ENCODE measurements around the gene CD83. TPM values are rescaled to one million over a fixed set of nuclear protein-coding genes. Genes with fewer than 3 reads are reported as not detected.
"Not testable (repeated sequence)": the region's sequence is repeated elsewhere in the genome, so short reads cannot be mapped to it uniquely, and the experiment has no call there.

CD83 gene
- total RNA-seq, 1 donor from 2014 or later, result 1.8 TPM

- Mint-ChIP-seq H3K36me3 (ENCODE audit: low read depth, unreplicated experiment) (no peaks in the 10 kb centered on the region), H3K9me3 (ENCODE audit: unreplicated experiment) (peaks cover 2% of the 10 kb centered on the region), H3K27me3 (ENCODE audit: low read depth, unreplicated experiment) (peaks cover 9% of the 10 kb centered on the region), H3K27ac (ENCODE audit: unreplicated experiment) (peak overlapping the region; percentile 64), H3K4me1 (ENCODE audit: low read depth, unreplicated experiment) (peaks cover 14% of the 10 kb centered on the region), H3K4me3 (ENCODE audit: unreplicated experiment) (no peak overlapping the region)
- TF ChIP-seq EZH2 (IDR thresholded peaks at IDR 0.05; ENCODE audit: insufficient read depth, low read length) (no peak), CTCF (IDR thresholded peaks at IDR 0.05; ENCODE audit: insufficient read depth, low read depth, low read length) (no peak)
- no peak overlapping the region for H3K27ac ChIP-seq (ENCODE audit: low read depth, low read length)
- no peak overlapping the region for H2AFZ ChIP-seq (ENCODE audit: low read depth, low read length)
- H4K20me1 ChIP-seq (ENCODE audit: insufficient read depth, low read length), result no peaks in the 10 kb centered on the region
- no peaks in the 10 kb centered on the region for H3K9me3 ChIP-seq (ENCODE audit: insufficient read depth, low read depth, low read length)
- peak overlapping the region; percentile 26 for H3K4me2 ChIP-seq (ENCODE audit: low read length)
- no peaks in the 10 kb centered on the region for H3K36me3 ChIP-seq (ENCODE audit: insufficient read depth, low read length)
- H3K79me2 ChIP-seq (ENCODE audit: insufficient read depth, low read length), result no peaks in the 10 kb centered on the region
- no peak overlapping the region for H3K4me3 ChIP-seq (ENCODE audit: insufficient read depth, low read depth, low read length)
- H3K9ac ChIP-seq (ENCODE audit: low read length), result no peak overlapping the region
- H3K27me3 ChIP-seq (ENCODE audit: insufficient read depth, low read length), result peaks cover 4% of the 10 kb centered on the region
- no peak for DNase-seq (ENCODE audit: low read depth)
- no peak for FAIRE-seq
- H3K4me1 ChIP-seq (ENCODE audit: insufficient read depth, low read length), result peaks cover 13% of the 10 kb centered on the region
These were observed 48.9 kb upstream of the CD83 start for GRCh38 chr6:14068623-14069022.

- no peaks in the 10 kb centered on the region for H3K36me3 ChIP-seq (ENCODE audit: insufficient read depth, low read length)
- DNase-seq (ENCODE audit: low read depth) (no peak), FAIRE-seq (no peak)
- no peak overlapping the region for H3K4me2 ChIP-seq (ENCODE audit: low read length)
- H3K9me3 ChIP-seq (ENCODE audit: insufficient read depth, low read depth, low read length), result no peaks in the 10 kb centered on the region
- H3K27me3 ChIP-seq (ENCODE audit: insufficient read depth, low read length), result no peaks in the 10 kb centered on the region
- no peak overlapping the region for H3K27ac Mint-ChIP-seq (ENCODE audit: unreplicated experiment)
- H3K4me3 ChIP-seq (ENCODE audit: insufficient read depth, low read depth, low read length), result no peak overlapping the region
- no peak overlapping the region for H3K4me3 Mint-ChIP-seq (ENCODE audit: unreplicated experiment)
- peaks cover 2% of the 10 kb centered on the region for H3K9me3 Mint-ChIP-seq (ENCODE audit: unreplicated experiment)
- H4K20me1 ChIP-seq (ENCODE audit: insufficient read depth, low read length), result no peaks in the 10 kb centered on the region
- no peak overlapping the region for H3K27ac ChIP-seq (ENCODE audit: low read depth, low read length)
- H3K27me3 Mint-ChIP-seq (ENCODE audit: low read depth, unreplicated experiment), result peaks cover 1% of the 10 kb centered on the region
- no peak overlapping the region for H2AFZ ChIP-seq (ENCODE audit: low read depth, low read length)
- H3K4me1 Mint-ChIP-seq (ENCODE audit: low read depth, unreplicated experiment), result peaks cover 19% of the 10 kb centered on the region
- peaks cover 13% of the 10 kb centered on the region for H3K4me1 ChIP-seq (ENCODE audit: insufficient read depth, low read length)
- H3K36me3 Mint-ChIP-seq (ENCODE audit: low read depth, unreplicated experiment), result no peaks in the 10 kb centered on the region
- H3K9ac ChIP-seq (ENCODE audit: low read length), result no peak overlapping the region
- TF ChIP-seq CTCF (IDR thresholded peaks at IDR 0.05; ENCODE audit: insufficient read depth, low read depth, low read length), result no peak
- no peak for TF ChIP-seq EZH2 (IDR thresholded peaks at IDR 0.05; ENCODE audit: insufficient read depth, low read length)
- no peaks in the 10 kb centered on the region for H3K79me2 ChIP-seq (ENCODE audit: insufficient read depth, low read length)
These were observed 47.1 kb upstream of the CD83 start for GRCh38 chr6:14070457-14070856.

- Histone ChIP-seq H3K9me3 (ENCODE audit: insufficient read depth, low read depth, low read length) (no peaks in the 10 kb centered on the region), H3K27ac (ENCODE audit: low read depth, low read length) (no peak overlapping the region), H3K9ac (ENCODE audit: low read length) (no peak overlapping the region), H2AFZ (ENCODE audit: low read depth, low read length) (no peak overlapping the region), H3K4me2 (ENCODE audit: low read length) (no peak overlapping the region), H4K20me1 (ENCODE audit: insufficient read depth, low read length) (no peaks in the 10 kb centered on the region), H3K79me2 (ENCODE audit: insufficient read depth, low read length) (no peaks in the 10 kb centered on the region), H3K4me1 (ENCODE audit: insufficient read depth, low read length) (peaks cover 13% of the 10 kb centered on the region), H3K27me3 (ENCODE audit: insufficient read depth, low read length) (no peaks in the 10 kb centered on the region), H3K36me3 (ENCODE audit: insufficient read depth, low read length) (no peaks in the 10 kb centered on the region), H3K4me3 (ENCODE audit: insufficient read depth, low read depth, low read length) (no peak overlapping the region)
- Mint-ChIP-seq H3K27me3 (ENCODE audit: low read depth, unreplicated experiment) (peaks cover under 1% of the 10 kb centered on the region), H3K4me1 (ENCODE audit: low read depth, unreplicated experiment) (peaks cover 17% of the 10 kb centered on the region), H3K27ac (ENCODE audit: unreplicated experiment) (no peak overlapping the region), H3K36me3 (ENCODE audit: low read depth, unreplicated experiment) (no peaks in the 10 kb centered on the region), H3K9me3 (ENCODE audit: unreplicated experiment) (peaks cover 2% of the 10 kb centered on the region), H3K4me3 (ENCODE audit: unreplicated experiment) (no peak overlapping the region)
- FAIRE-seq, result no peak
- peak; percentile 71 for DNase-seq (ENCODE audit: low read depth)
- TF ChIP-seq CTCF (IDR thresholded peaks at IDR 0.05; ENCODE audit: insufficient read depth, low read depth, low read length), result no peak
- TF ChIP-seq EZH2 (IDR thresholded peaks at IDR 0.05; ENCODE audit: insufficient read depth, low read length), result no peak
These were observed 45.5 kb upstream of the CD83 start for GRCh38 chr6:14072084-14072483.

- H3K4me3 ChIP-seq (ENCODE audit: insufficient read depth, low read depth, low read length); H3K4me1 Mint-ChIP-seq (ENCODE audit: low read depth, unreplicated experiment); H3K27ac ChIP-seq (ENCODE audit: low read depth, low read length); H3K27me3 ChIP-seq (ENCODE audit: insufficient read depth, low read length); H3K4me2 ChIP-seq (ENCODE audit: low read length); H3K9me3 ChIP-seq (ENCODE audit: insufficient read depth, low read depth, low read length); H3K9ac ChIP-seq (ENCODE audit: low read length); H4K20me1 ChIP-seq (ENCODE audit: insufficient read depth, low read length); H3K27ac Mint-ChIP-seq (ENCODE audit: unreplicated experiment); H3K4me3 Mint-ChIP-seq (ENCODE audit: unreplicated experiment); H3K27me3 Mint-ChIP-seq (ENCODE audit: low read depth, unreplicated experiment); H3K36me3 Mint-ChIP-seq (ENCODE audit: low read depth, unreplicated experiment); H3K36me3 ChIP-seq (ENCODE audit: insufficient read depth, low read length); H3K4me1 ChIP-seq (ENCODE audit: insufficient read depth, low read length); DNase-seq (ENCODE audit: low read depth); H3K9me3 Mint-ChIP-seq (ENCODE audit: unreplicated experiment); FAIRE-seq; H3K79me2 ChIP-seq (ENCODE audit: insufficient read depth, low read length); H2AFZ ChIP-seq (ENCODE audit: low read depth, low read length): not testable (repeated sequence)
These were observed 43.8 kb upstream of the CD83 start for GRCh38 chr6:14073561-14074354.
